T-helper 2 cell treated with Interferon-gamma antibody and Interleukin-4, amounts not matched to agents 5 μg/mL and 100 μg/mL, for 36 hours (primary cell): Measurements from ENCODE around the gene TAF3.

ENCODE experiments used
- DNase-seq: peaks from one replicate; pipeline ENCODE4 v3.0.0; 2021; ENCODE audit warnings: low spot score
- H3K27ac Mint-ChIP-seq: one replicate; pipeline ENCODE4 v1.8.0; 2021; ENCODE audit warnings: mild to moderate bottlenecking, mixed read lengths
- H3K27me3 Mint-ChIP-seq: one replicate; pipeline ENCODE4 v1.8.0; 2021; ENCODE audit warnings: low read depth, mixed read lengths
- H3K36me3 Mint-ChIP-seq: one replicate; pipeline ENCODE4 v1.8.0; 2021; ENCODE audit warnings: low read depth, mixed read lengths
- H3K4me1 Mint-ChIP-seq: one replicate; pipeline ENCODE4 v1.8.0; 2021; ENCODE audit warnings: low read depth, mixed read lengths
- H3K4me3 Mint-ChIP-seq: one replicate; pipeline ENCODE4 v1.8.0; 2022; ENCODE audit warnings: mild to moderate bottlenecking, moderate library complexity, mixed read lengths
- H3K9me3 Mint-ChIP-seq: one replicate; pipeline ENCODE4 v1.8.0; 2021; ENCODE audit warnings: mixed read lengths

Gene TAF3

DNA sequence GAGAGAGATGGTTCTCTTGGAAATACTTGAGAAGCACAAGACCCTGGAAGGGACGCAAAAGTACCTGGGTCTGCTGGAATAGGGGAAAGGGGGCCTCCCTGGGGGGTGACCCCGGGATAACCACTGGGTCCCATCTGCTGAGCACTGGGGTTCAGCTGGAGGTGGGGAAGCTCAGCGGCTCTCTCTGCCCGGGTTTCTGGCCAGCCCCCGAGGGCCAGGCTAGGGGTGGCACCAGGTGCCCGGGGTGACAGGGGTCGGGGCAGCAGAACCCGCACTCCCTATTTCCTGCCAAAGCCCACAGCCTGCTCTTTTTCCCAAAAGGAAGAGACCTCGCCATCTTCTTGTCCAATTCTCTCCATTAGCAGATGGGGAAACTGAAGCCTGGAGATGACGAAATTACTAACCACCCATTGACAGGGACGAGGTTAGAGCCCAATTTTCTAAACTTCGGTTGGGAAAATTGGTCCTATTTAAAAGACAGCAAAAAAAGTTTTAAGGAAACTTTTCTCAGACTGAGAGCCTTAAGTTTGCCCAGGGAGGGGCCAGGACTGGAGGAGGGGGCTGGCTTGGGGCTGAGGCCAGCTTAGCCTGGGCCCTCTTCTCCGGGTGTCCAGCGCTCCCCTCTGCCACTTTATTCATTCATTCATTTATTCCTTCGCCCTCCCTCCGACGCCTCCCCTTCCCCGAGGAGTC, 218.3 kb downstream of the TAF3 start:
- H3K36me3 Mint-ChIP-seq = peaks cover 5% of the 10 kb centered on the region
- H3K4me3 Mint-ChIP-seq = peak overlapping the region; percentile 79
- peaks cover 84% of the 10 kb centered on the region for H3K27me3 Mint-ChIP-seq
- H3K9me3 Mint-ChIP-seq = no peaks in the 10 kb centered on the region
- no peak for DNase-seq
- H3K4me1 Mint-ChIP-seq = peaks cover 38% of the 10 kb centered on the region
- peak overlapping the region; percentile 44 for H3K27ac Mint-ChIP-seq

DNA sequence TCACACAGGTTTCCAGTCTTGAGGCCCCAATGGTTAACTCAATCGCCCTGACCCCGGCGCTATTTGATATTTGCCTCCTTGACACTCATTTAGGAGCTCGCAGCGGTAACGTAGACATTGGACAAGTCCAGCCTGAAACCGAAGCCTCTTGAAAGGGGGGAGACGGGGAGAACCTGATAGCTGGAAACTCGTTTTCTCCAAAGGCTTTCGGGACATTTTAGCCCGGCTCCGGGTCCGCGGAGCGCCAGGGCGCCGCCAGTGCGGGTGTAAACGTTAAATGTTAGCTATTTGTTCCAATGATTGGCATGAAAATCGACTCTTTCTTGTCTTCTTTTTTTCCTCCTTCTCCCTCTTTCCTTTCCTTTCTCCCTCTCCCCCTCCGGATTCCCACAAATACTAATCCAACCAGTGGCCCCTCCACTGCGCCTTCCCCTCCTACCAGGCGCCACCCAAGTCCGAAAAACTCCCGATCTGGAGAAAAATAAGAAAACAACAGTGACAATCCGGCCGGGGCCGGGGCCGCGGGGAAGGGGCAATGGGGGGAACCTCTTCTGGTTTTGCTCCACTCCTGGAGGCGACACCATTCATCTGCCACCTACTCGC, 219.0 kb downstream of the TAF3 start:
- peaks cover 45% of the 10 kb centered on the region for H3K4me1 Mint-ChIP-seq
- no peaks in the 10 kb centered on the region for H3K9me3 Mint-ChIP-seq
- H3K27ac Mint-ChIP-seq = peak overlapping the region; percentile 44
- no peak for DNase-seq
- peaks cover 85% of the 10 kb centered on the region for H3K27me3 Mint-ChIP-seq
- H3K36me3 Mint-ChIP-seq = peaks cover 5% of the 10 kb centered on the region
- peak overlapping the region; percentile 79 for H3K4me3 Mint-ChIP-seq

DNA sequence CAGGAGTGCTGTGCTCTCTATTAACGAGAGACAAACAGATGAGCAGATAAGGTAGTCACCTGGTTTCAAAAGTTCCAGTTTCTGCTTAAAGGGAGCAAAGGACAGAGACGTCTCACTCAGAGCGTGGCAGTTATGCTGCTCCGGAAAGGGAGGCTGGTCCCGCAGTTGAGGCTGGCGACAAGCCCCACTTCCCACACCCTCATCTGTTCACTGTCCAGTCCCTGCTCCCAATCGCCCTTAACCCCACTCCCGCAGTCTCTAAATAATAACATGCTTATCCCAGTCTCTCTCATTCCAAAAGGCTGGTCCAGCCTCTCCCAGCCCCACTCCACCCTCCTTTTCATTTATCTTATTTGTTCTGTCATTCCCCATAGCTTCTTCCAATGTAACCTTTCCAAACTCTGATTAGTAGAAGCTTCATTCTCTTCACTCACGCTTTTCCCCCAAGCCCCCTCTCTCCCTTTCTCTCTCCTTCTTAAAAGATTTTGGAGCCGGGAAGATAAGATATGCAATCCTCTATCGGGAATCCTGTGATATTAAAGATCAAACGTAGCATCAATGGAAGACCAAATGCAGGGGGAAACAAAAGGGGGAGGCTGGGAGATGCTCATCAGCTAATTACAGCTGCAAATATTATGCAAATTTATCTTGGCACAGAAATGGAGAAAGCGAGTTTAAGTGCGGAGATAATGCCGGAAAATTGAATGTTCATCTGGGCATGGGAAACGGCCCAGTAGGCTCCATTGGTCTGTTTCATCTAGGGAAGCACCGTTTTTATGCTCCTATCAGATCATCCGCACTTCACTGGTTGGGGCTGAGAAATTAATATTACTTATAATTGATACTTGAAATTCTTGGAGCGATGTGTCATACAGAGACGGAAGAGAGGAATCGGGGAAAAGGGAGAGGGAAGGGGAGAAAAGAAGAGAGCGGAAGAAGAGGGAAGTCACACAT, 219.9 kb downstream of the TAF3 start:
- no peaks in the 10 kb centered on the region for H3K9me3 Mint-ChIP-seq
- peaks cover 84% of the 10 kb centered on the region for H3K27me3 Mint-ChIP-seq
- H3K4me1 Mint-ChIP-seq = peaks cover 53% of the 10 kb centered on the region
- H3K27ac Mint-ChIP-seq = peak overlapping the region; percentile 21
- no peak for DNase-seq
- peak overlapping the region; percentile 79 for H3K4me3 Mint-ChIP-seq
- H3K36me3 Mint-ChIP-seq = peaks cover 5% of the 10 kb centered on the region

DNA sequence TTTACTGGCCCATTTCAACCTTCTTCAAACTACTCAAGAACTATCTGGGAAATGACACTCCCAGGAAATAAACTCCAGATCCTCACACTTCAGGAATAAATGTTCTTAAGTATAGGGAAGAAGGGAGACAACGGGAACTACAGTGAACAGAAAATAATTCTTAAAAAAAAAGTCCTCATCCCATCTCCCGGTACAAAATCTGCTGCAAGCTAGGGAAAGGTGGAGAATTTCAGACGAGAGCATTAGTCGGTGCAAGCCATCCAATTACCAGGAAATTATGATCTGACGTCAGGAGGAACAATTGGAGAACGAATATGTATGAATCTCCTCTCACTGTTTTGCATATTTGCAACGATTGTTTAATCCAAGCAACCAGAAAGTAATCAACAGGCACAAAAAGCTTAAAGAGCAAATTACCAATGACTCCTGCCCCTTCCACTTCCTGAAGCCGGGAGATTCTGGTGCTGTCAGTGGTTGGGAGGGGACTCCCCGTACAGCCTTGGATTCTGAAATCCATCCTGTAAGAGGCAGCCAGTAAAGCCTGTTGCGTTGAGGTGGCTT, 221.1 kb downstream of the TAF3 start:
- Mint-ChIP-seq H3K4me1 (peaks cover 56% of the 10 kb centered on the region), H3K36me3 (peaks cover 10% of the 10 kb centered on the region), H3K27me3 (peaks cover 83% of the 10 kb centered on the region), H3K27ac (peak overlapping the region; percentile 62), H3K9me3 (no peaks in the 10 kb centered on the region), H3K4me3 (peak overlapping the region; percentile 48)
- no peak for DNase-seq

DNA sequence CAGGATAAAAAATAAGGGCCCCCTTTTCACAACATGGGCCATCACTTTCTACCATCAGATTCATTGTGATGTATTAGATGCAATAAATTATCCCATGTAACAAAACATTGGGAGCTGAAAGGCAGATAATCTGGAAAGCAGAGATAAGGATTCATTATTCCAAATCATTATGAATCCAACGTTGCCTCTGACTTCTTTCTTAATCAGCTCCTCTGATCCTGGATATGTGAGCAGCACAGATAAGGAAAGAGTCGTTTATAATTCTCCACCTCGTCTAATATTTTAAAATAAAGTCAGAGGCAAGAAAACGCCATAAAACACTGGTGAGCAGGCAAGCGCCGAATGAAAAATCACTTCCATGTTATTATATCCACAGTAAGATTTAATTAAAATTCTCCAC, 222.3 kb downstream of the TAF3 start:
- peaks cover 7% of the 10 kb centered on the region for H3K36me3 Mint-ChIP-seq
- H3K27me3 Mint-ChIP-seq = peaks cover 84% of the 10 kb centered on the region
- no peaks in the 10 kb centered on the region for H3K9me3 Mint-ChIP-seq
- no peak overlapping the region for H3K4me3 Mint-ChIP-seq
- no peak overlapping the region for H3K27ac Mint-ChIP-seq
- no peak for DNase-seq
- peaks cover 59% of the 10 kb centered on the region for H3K4me1 Mint-ChIP-seq

DNA sequence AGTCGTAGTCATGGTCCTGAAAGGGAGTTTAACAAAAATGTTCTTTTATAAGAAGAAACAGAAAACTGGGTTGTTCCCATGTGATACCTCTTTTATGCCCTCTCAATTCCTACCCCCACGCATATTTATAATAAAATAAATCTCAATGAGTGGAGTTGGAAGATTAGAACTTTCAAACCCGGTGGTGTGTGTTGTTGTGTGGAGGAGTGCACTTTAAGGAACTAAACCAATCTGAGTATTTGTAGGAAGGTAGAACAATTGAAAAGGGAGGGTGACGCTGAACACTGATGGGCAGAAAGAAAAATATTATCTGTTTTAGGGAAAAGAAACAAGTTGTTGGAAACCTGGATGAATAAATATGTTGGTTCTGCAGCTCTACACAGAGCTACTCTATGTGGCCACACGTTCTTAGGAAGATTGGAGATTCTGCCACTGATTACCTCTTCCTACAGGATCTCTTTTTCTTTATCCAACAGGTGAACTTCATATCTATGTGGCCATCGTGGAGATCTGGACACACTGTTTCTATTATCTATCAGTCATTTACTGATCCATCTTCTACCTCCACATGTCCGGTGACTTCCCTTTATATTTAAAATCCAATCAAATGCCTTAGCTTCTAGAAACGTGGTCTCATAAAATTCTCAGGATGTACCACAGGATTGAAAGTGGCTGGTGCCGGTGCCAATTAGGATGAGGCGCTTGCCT, 223.1 kb downstream of the TAF3 start:
- no peaks in the 10 kb centered on the region for H3K9me3 Mint-ChIP-seq
- H3K4me1 Mint-ChIP-seq = peaks cover 66% of the 10 kb centered on the region
- no peak overlapping the region for H3K27ac Mint-ChIP-seq
- H3K4me3 Mint-ChIP-seq = peak overlapping the region; percentile 22
- no peak for DNase-seq
- H3K27me3 Mint-ChIP-seq = peaks cover 86% of the 10 kb centered on the region
- peaks cover 8% of the 10 kb centered on the region for H3K36me3 Mint-ChIP-seq

DNA sequence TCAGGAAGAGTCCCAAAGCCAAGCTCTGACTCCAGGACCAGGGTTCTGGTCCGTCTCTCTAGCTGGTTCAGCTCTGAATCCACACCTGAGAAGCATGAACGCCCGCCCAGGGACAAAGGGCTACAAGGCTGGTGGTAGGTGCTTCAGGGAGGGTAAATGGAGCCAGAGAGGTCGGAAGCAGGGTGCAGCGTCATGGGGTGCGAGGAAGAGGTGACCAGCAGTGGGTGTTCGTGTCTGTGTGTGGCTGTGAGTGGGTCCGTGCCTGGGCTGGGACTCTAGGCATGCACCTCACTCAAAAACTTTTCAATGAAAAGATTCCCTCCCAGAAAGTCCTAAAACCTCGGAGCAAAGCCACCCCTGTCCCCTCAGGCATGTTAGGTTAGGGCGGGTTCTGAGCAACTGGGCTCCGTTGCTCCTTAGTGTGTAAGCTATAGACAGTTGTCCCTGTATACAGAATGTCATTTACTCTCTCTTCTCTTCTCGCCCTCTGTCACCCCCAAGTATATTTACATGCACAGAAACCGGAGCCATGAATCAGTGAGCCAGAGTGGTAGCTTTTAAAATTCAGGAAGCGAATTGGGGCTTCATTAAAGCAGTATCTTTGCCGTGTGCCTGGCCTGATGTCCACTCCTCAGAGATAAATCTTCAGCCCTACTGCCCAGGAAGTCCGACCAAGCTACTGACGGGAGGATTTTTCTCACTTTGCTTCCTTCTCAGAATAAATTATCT, 223.9 kb downstream of the TAF3 start:
- peak overlapping the region; percentile 50 for H3K27ac Mint-ChIP-seq
- no peak for DNase-seq
- peak overlapping the region; percentile 22 for H3K4me3 Mint-ChIP-seq
- H3K4me1 Mint-ChIP-seq = peaks cover 70% of the 10 kb centered on the region
- H3K9me3 Mint-ChIP-seq = no peaks in the 10 kb centered on the region
- peaks cover 85% of the 10 kb centered on the region for H3K27me3 Mint-ChIP-seq
- peaks cover 8% of the 10 kb centered on the region for H3K36me3 Mint-ChIP-seq

DNA sequence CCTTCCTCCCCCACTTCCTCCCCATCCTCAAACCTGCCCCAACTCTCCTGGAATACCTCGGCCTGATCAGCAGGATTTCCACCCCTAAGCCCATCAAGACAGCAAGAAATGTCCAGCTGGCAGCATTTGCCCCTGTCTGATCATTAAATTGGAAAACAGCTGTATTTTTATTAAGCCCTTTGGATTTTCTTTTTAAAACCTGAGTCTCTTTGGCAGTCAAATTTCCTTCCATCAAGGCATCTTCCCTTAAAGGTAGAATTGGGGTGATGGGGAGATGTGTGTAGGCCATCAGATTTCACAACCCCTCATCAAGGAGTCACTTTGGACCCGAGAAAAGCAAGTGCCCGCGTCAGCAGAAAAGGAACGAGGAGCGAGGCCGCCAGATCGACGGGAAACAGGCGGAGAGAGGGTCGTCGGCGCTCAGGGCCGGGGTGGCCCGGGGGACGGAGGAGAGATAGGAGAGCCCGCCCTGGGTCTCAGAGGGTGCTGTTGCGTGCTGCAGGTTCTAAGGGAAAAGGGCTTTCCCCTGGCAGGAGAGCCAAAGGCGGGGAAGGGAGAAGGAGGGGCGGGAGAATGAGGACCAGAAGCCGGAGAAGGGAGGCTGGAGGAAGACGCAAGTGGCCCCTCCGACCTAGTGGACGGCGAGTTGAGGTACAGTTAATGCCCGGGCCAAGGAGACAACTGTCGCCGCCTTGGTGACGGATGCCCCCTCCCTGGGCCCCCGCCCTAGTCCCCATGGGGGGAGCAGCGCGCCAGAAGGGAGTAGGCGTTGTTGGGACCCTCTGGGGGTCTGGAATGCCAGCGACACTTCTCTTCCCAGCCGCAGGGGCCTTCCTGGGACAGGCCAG, 224.6 kb downstream of the TAF3 start:
- Mint-ChIP-seq H3K9me3 (no peaks in the 10 kb centered on the region), H3K27ac (no peak overlapping the region), H3K4me3 (peak overlapping the region; percentile 25), H3K36me3 (peaks cover 10% of the 10 kb centered on the region), H3K4me1 (peaks cover 73% of the 10 kb centered on the region), H3K27me3 (peaks cover 81% of the 10 kb centered on the region)
- DNase-seq = no peak

DNA sequence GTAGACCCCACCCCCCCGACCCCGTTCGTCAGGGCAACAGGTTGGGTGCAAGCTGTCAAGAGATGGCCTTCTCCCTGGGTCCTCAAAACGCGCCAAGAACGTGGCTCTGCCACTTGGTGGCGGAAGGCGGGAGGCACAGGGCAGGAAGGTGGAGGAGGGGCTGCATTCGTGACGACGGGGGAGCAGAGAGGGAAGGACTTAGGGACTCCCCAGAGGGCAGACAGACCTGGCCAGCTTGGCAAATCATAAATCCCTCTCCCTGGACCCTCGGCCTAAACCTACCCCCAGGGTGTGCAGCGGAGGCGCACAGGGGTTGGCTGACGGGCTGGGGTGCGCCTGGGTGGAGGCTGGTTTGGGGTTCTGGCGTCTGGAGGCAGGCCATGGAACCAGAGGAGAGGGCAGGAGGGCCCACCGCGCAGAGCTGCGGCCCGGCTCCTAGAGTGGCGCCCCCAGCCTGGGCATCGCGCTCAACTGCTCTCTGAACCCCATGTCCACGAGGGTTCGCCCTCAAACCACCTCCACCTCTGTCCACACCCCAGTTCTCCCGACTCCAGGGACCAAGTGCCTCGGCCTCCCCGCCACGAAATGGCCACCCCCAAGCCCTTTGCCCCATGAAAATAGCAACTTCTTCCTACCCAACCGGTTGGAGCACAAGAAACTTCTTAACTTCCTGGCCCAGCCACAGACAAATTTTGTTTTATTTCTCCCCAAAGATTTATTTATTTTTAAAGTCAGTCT, 225.4 kb downstream of the TAF3 start:
- Mint-ChIP-seq H3K4me3 (peak overlapping the region; percentile 81), H3K27ac (peak overlapping the region; percentile 45), H3K36me3 (peaks cover 12% of the 10 kb centered on the region), H3K9me3 (no peaks in the 10 kb centered on the region), H3K27me3 (peaks cover 73% of the 10 kb centered on the region), H3K4me1 (peaks cover 68% of the 10 kb centered on the region)
- DNase-seq = no peak

DNA sequence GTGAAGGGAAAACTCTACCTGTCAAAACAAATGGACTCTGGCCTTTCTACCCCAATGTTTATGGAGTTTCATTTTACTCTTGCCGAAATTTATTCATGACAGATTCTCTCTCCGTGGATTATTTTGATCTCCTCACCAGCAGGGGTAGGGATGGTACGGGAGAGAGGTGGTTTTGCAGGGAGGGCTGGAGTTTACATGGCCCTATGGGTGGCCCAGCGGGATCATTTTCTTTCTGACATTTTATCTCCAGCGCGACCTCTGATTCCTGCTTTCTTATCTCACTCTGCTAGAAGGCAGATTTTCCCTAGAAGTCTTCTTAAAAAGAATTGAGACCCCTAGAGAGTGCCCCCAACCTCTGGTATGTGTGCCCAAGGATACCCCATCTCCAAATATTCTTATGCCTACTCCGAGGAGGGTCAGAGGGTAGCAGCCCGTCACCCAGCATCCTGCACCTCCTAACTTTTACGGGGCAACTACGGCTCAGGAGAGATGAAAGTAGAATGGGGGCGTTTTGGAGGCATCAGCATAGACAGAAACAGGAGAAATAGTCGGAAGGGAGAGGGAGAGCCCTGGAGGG, 226.1 kb downstream of the TAF3 start:
- Mint-ChIP-seq H3K27me3 (peaks cover 66% of the 10 kb centered on the region), H3K9me3 (no peaks in the 10 kb centered on the region), H3K36me3 (peaks cover 13% of the 10 kb centered on the region), H3K4me1 (peaks cover 66% of the 10 kb centered on the region), H3K27ac (peak overlapping the region; percentile 45), H3K4me3 (peak overlapping the region; percentile 81)
- no peak for DNase-seq

DNA sequence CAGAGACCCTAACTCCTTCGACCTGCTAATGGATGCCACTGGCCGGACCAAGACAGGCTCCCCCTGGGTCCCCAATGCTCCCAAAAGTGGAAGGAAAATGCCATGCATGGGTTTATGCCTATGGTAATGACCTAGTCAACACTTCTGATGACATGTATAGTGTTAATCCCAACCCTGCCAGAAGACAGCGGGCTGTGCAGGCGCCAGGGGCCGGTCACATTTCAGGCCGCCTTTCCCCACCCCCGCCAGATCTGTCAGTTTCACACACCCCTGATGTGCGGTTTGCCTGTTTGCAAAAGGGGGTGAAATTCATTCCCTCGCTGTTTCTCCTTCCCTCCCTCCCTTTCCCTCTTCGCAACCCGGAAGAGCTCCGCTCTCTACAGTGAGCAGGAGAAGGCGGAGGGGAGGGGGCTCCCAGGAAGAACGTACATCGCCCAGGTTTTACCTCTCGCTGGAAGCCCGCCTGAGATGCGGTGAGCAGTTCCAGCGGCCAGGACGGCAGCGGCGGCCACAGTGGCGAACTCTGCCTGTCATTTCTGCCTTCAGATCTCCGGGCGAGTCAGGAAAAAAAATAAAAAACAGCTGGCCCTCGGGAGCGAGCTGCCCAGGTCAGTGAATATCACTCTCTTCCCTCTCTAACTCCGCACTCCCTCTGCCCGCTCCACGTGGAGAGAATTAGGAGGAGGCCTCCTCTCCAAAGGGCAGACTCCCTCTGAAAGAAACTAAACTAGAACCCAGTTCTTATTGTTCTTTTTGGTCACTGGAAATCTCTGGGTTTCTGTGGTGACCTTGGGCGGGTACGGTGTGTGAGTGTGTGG, 226.8 kb downstream of the TAF3 start:
- Mint-ChIP-seq H3K36me3 (peaks cover 14% of the 10 kb centered on the region), H3K4me3 (peak overlapping the region; percentile 81), H3K27me3 (peaks cover 59% of the 10 kb centered on the region), H3K4me1 (peaks cover 60% of the 10 kb centered on the region), H3K27ac (peak overlapping the region; percentile 46), H3K9me3 (no peaks in the 10 kb centered on the region)
- DNase-seq = no peak
